ENCODE data around the gene ARSI.

Gene ARSI

DNA sequence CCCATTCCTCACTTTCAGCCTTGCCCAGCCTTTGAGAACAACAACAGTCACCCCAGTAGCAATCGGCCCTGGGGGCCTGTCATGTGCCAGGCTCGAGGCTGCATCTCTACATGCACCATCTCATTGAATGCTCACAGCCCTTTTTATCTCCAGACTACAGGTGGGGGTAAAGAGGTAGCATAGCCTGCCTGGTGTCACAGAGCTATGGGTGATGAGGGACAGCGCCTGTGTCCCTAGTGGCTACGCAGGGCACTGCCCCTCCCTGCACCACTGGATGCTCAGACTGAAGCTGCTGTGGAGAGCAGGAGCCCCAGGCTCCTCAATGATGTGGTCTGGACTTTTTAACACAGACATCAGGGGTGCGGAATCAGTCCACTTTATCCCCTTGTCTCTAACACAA, 15.9 kb downstream of the ARSI start:
- ChIA-PET POLR2A (ENCODE audit: low non-redundant PET) (no interaction called here), CTCF (interaction anchor here (0.6 to 1.2 kb wide), 3 partner anchors 11 to 203 kb away, joined by 3 to 5 read pairs (median 4); no protein-coding TSS in a partner anchor)
- DNase-seq (ENCODE audit: low spot score), result no peak

DNA sequence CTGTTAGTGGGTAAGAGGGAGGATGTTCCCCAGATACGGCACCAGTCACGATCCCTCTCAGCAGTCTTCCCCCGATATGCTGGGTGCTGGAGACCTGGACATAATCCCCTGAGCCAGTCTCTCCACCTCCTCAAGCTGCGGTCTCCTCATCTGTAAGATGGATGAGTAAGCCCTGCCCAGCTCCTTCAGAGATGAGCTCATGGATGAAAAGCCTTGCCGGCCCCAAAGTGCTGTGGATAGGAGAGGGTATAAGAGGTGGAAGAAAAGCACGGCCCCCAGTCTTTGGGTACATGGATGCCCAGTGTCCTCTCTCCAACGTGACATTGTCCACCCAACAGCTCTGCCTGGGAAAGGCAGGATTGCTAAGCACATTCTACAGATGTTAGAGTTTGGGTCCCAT, 17.6 kb downstream of the ARSI start:
- ChIA-PET CTCF (no interaction called here), POLR2A (ENCODE audit: low non-redundant PET) (no interaction called here)
- no peak for DNase-seq (ENCODE audit: low spot score)
- TF ChIP-seq, protein P1, sequence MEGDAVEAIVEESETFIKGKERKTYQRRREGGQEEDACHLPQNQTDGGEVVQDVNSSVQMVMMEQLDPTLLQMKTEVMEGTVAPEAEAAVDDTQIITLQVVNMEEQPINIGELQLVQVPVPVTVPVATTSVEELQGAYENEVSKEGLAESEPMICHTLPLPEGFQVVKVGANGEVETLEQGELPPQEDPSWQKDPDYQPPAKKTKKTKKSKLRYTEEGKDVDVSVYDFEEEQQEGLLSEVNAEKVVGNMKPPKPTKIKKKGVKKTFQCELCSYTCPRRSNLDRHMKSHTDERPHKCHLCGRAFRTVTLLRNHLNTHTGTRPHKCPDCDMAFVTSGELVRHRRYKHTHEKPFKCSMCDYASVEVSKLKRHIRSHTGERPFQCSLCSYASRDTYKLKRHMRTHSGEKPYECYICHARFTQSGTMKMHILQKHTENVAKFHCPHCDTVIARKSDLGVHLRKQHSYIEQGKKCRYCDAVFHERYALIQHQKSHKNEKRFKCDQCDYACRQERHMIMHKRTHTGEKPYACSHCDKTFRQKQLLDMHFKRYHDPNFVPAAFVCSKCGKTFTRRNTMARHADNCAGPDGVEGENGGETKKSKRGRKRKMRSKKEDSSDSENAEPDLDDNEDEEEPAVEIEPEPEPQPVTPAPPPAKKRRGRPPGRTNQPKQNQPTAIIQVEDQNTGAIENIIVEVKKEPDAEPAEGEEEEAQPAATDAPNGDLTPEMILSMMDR (conservative IDR thresholded peaks at IDR 0.05; ENCODE audit: low read depth), result no peak
- no peak overlapping the region for H3K27ac ChIP-seq

More for the DNA sequence above, 15.9 kb downstream of the ARSI start:
- no peak overlapping the region for H3K27ac ChIP-seq
- TF ChIP-seq, protein P1 (conservative IDR thresholded peaks at IDR 0.05; ENCODE audit: low read depth), result no peak

- TF ChIP-seq, protein P1 (conservative IDR thresholded peaks at IDR 0.05; ENCODE audit: low read depth), result no peak
These were observed 18.4 kb downstream of the ARSI start for GRCh38 chr5:150284311-150284710.

DNA sequence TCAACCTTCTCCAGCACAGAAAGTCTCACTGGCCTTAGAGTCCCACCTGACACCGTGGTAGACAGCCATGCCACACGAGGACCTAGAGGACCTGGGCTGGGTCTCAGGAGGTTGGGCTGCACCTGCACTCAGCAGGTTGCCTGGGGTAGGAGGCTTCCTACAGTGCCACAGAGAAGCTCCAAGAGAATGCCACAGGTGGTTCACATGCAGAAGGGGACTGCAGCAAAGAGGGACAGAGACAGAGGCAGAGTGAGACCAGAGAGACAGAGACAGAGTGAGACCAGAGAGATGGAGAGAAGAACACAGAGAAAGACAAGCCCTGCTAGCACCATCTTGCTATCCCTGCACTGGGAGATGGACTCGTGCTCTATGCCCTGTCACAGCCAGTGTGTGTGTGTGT, 18.8 kb downstream of the ARSI start:
- TF ChIP-seq, protein P1 (conservative IDR thresholded peaks at IDR 0.05; ENCODE audit: low read depth), result no peak
- DNase-seq (ENCODE audit: low spot score), result no peak
- POLR2A ChIA-PET (ENCODE audit: low non-redundant PET), result no interaction called here
- H3K27ac ChIP-seq, result no peak overlapping the region
- CTCF ChIA-PET, result no interaction called here

More at GRCh38 chr5:150284311-150284710, 18.4 kb downstream of the ARSI start:
- POLR2A ChIA-PET (ENCODE audit: low non-redundant PET), result no interaction called here
- no peak overlapping the region for H3K27ac ChIP-seq
- CTCF ChIA-PET, result no interaction called here
- no peak for DNase-seq (ENCODE audit: low spot score)

GRCh38 chr5:150281987-150282386, 20.7 kb downstream of the ARSI start:
- ChIA-PET CTCF (no interaction called here), POLR2A (ENCODE audit: low non-redundant PET) (no interaction called here)
- TF ChIP-seq, protein P1 (conservative IDR thresholded peaks at IDR 0.05; ENCODE audit: low read depth), result no peak
- H3K27ac ChIP-seq, result no peak overlapping the region
- no peak for DNase-seq (ENCODE audit: low spot score)

GRCh38 chr5:150279330-150280020, 23.2 kb downstream of the ARSI start:
- ChIA-PET POLR2A (ENCODE audit: low non-redundant PET) (no interaction called here), CTCF (no interaction called here)
- TF ChIP-seq, protein P1 (conservative IDR thresholded peaks at IDR 0.05; ENCODE audit: low read depth), result no peak
- DNase-seq (ENCODE audit: low spot score), result no peak
- H3K27ac ChIP-seq, result no peak overlapping the region

All from RWPE1 (cell line).